Stimulated activated CD4-positive, alpha-beta T cell treated with anti-CD3 and anti-CD28 coated beads, Interleukin-15, amount 100 ng/mL, for 24 hours (primary cell): Measurements from ENCODE around the gene EFNA5.

Experiments
- DNase-seq: peaks from one replicate; pipeline ENCODE4 v3.0.0-alpha.2; 2020

EFNA5 gene

DNA sequence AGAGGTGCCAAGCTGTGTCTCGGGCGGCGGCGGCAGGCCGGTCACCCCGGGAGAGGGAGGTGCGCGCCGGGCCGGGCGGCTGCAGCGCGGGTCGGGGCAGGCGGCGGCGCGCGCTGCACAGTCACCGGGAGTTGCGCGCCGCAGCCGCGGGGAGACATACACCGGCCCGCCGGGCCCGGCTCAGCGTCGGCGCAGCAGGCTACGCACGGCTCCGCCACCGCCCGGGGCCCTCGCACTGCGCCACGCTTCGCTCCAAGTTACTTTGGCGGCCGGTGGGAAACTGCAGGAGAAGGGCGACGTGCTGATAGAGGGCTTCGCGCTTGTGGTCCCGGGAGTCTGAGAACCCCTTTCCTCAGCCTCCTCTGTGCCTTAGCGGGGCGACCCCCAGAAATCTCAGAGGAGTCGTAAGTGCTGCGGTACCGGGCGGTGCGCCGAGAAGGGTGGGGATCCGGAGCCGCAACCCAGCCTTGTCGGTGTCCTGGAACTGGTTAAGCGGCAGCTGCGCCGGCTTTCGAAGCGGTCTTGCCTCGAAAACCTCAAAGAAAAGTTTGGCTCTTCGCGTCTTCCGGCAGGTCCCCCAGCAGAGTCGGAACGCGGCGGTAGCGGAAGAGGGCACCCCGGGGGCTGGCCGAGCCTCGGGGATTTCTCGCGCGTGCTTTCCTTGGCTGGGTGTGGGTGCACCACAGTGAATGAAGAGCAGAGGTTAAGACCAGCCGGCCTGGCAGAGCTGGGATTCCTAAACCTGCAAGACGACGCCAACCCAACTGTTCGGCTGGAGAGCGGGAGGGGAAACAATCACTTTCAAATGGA, at the start of gene EFNA5:
Gene EFNA5, minus strand, starts transcription at position 6 of the 810 bp plus-strand sequence.
- DNase-seq, result peak; percentile 43

DNA sequence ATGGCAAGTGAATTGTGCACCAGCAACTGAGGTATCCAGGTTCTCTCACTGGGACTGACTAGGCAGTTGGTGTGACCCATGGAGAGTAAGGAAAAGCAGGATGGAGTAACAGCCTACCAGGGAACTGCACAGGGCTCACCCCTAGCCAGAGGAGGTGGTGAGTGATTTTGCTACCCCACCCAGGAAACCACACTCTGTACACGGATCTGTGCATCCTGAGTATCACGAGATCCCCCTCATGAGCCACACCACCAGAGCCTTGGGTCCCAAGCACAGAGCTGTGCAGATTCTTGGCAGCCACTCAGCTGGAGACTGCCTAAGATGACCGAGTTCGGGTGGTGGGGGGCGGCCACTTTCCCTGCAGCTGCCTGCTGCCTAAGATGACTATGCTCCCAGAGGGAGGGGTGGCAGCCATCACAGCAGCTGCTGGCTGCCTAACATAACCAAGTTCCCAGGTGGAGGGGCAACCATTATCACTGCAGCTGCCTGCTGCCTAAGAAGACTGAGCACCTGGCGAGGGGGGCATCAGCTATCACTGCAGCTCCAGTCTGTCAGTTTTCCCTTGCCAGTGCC, 48.4 kb upstream of the EFNA5 start:
- DNase-seq, result no peak

DNA sequence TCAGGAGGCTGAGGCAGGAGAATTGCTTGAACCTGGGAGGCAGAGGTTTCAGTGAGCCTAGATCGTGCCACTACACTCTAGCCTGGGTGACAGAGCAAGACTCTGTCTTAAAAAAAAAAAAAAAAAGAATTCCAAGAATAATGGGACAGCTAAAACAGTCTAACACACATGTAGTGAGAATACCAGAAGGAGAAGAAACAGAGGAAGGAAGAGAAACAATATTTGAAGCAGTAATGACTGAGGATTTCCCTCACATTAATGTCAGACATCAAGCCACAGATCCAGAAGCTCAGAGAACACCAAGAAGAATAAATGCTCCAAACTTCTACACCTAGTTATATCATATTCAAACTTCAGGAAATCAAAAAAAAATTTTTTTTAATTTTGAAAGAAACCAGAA, 47.1 kb upstream of the EFNA5 start:
- no peak for DNase-seq

DNA sequence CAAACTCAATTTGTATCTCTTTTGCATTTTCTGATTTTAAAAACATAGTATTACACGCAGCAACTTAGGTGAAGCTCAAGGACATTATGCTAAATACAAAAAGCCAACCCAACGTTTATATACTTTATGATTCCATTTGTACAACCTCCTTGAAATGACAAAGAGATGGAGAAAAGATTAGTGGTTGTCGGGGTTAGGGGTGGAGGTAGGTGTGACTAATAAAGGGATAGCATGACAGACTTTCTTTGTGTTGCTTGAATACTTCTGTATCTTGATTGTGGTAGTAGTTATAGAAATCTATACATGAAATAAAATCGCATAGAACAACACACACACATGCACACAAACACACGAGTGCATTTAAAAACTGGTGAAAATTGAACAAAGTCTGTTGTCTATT, 42.5 kb upstream of the EFNA5 start:
- no peak for DNase-seq

DNA sequence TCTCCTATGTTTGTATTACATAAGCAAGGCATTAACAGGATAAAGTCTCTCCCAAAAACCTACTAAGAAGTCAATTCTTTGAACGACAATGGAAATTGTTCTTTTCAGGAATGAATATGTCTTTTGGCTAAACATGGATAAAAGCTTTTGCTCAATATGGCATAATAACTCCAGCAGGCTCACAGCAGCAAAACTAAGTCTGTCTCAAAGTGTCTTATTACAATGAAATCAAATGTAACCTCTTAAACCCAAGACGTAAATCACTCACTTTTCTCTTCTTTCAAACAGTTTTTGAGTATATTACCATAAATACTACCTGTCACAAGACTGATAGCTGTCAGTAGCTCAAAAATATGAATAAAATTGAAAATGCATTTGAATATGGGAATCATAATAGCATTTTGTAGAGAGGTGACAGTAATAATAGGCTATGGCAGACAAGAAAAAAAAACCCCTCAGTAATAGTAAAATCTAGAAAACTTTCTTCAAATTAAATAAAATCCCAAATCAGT, 41.7 kb upstream of the EFNA5 start:
- no peak for DNase-seq

DNA sequence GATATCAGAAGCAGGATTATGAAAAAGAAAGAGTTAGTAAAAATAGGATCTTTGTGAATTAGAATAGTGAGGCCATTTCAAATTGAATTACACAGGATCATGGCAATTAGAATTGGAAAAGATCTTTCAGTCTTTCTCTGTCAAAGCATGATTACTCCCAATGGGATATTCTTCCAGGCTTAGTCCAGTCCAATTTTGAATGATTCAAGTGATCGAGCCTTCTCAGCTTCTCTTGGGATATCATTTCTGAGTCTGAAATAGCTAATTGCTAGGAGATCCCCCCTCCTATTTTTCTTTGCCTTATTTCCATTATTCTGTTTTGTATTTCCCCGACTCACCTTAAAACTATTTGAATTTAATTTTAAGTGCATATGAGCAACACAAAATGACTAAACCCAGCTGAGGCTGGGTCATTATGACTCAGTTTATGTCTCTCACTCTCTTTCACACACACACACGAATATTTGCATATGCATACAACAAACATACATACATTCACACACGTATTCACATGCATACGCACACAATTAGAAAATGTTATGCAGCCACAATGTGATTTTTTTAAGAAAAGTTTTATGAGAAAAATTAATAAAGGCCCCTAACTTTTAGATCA, 34.8 kb upstream of the EFNA5 start:
- no peak for DNase-seq

DNA sequence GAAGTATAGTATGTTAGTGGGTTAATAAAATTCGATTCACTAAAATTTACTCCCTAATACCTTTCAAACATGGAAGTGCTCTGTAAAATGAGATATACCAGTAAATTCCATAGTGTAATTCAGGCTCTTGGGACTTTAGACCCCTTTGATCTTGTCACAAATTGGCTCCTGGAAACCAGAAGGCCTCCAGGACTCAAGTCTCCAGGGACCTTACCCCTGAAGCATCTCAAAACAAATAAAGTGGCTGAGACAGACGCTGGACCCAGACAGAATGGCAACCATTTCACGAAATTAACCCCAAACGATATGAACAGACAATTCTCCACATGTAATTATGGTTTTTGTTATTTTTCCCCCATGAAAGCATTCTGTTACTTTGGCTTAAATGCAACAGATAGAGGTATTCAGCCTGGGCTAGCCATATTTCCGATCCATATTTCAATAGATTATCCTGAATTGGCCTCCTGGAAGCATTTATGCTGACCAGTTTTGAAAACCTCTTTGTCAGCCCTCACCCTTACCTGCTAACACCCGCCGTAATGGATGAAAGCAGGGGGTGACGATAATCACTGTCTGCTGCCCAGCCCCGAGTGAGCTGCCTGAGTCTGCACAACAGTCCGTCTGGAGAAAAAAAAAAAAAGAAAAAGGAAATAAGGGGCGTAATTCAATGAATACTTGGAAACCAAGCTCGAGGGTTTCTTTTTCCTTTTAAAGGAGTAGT, 34.1 kb upstream of the EFNA5 start:
- DNase-seq, result no peak

DNA sequence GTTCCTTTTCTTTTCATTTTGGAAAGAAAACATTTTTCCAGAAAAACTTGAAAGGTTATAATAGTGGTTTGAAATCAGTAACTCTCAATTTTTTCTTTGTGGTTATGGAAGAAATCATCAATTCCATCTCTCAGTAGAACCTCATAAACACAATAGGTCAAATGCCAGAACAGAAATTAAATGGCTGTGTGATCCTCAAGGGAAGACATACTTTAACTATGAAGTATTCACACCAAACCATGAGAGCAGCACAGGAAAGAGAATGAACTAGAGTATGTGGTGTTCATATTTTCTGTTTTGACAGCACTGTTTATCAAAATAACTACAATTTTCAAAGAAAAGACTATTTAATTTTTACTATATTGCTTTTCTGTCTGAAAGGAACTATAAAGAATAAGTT, 29.7 kb upstream of the EFNA5 start:
- no peak for DNase-seq

DNA sequence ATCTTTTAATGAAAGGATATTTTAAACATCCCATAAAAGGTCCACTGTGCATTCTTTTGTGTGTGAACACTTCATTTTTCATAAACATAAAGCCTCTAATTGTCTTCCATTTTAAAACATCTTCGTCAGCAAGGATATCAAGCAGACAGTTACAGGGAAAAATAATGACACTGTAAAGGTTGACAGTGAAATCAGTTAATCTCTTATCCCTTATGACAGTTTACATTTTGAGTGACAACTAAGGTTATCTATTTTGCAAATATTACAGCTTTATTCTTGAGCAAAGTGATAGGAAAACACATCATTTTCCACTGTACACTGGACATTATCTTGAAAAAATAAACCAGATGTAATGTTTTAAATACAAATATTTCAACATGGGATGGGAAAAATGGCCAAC, 28.7 kb upstream of the EFNA5 start:
- no peak for DNase-seq

DNA sequence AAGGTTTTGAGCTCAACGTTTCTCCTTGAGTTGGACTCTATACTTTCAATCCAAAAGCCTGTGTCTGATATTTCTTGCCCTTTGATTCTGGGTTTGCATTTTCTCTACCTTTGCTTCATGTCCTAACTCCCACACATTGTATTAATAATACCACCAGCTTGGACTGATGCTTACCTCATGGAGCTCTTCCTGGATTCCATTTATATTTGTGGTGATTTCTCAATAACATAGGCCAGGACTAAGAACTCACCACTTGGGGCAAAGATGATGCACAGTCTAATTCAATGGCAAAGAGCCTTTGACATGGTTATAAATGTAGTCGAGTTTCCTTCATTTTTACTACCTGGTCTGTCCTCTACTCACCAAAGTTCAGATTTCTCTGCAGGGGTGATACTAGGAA, 27.5 kb upstream of the EFNA5 start:
- no peak for DNase-seq

DNA sequence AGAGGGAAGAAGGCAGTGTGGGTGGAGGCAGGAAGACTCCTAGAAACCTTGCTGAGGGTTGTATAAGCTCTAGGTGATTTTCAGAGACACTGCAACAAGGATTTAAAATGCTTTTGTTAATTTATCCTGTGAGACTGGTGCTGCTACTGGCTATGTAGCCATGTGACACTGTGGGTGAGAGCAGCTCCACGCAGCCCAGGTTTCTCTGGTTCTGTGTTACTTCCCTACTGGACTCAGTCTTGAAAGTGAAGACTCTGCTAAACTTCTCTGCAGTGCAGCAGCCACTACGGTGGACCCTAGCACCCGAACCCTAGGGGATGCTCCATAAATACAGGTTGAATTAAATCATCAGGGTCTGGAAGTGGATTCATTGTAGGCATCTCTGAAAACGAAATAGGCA, 25.8 kb upstream of the EFNA5 start:
- DNase-seq, result no peak

DNA sequence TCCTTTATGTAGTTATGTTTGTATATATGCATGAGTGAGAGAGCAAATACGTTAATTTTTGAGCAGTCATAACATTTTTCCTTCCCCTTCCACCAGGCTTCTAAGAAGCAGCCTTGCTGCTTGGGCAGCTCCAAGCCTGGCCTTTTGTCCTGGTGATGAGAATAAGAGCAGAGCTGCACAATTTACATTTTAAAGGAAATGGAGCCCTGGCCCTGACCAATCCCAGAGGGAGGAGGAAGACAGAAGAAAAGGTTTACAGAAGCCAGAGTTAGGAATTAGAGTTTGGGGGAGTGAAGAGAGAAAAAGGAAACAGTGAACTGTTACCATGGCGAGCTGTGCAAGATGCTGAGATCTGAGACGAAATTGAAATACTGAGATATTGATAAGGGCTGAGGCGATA, 25.3 kb upstream of the EFNA5 start:
- no peak for DNase-seq

DNA sequence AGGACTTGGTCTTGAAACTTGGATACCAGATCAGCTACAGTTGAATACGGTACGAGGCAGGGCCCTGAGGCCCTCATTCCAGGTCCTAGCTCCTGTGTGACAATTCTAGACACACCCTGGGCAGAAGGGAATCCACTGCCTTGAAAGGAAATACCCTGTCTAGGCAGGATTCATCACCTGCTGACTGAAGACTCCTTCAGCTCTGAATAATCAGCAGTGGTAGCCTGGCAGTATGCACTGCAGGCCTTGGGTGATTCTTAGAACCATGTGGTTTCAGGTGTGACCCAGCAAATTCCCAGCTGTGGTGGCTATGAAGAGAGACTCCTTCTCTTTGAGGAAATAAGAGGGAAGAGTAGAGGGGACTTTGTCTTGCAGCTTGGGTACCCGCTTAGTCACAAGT, 17.2 kb upstream of the EFNA5 start:
- DNase-seq, result no peak

DNA sequence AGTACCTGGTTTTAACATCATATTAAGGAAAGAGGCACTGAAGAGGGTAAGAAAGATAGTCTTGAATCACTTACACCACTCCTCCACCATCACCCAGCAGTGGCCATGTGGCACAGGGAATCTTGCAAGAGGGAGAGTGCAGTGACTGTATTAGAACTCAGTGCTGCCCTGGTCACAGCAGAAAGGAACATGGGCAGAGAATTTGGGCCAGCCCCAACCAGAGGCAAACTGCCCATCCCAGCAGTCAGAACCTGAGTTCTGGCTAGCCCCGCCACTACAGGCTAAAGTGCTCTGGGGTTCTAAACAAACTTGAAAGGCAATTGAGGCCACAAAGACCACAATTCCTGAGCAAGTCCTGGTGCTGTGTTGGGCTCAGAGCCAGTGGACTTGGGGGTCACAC, 16.7 kb upstream of the EFNA5 start:
- no peak for DNase-seq

DNA sequence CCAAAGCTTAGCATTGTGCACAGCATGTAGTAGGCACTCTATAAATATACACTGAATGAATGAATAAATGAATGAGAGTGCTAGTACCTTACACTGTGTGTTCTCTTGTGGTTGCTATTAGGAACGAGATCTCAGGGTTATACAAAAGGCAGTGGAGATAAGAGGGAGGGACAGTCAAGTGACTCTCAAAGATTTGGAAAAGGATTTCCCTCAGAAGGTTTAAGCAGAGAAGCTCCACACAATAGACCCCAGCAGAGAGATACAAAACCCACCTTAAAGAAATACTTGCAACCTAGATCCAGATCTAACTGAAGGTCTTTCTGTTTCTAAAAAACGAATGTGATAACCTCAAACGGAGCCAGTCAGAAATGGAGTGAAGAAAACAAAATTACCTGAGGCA, 11.8 kb upstream of the EFNA5 start:
- DNase-seq, result no peak

DNA sequence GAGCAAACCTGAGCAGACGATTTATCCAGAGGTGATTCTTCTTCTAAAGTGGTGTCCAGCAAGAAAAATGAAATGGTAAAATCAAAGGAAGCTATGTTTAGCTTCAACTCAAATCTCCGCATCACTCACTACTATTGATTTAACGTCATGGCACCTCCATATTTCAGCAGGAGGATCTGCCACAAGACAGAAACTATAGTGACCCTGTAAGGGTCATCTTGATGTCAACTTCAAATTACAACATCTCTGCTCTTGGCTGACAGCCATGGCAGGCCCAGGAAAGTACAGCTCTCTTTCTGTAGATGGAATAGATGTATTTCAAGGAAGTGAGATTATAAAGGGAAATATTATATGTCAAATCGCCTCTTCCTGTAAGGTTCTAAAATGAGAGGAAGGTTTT, 10.1 kb upstream of the EFNA5 start:
- DNase-seq, result no peak

DNA sequence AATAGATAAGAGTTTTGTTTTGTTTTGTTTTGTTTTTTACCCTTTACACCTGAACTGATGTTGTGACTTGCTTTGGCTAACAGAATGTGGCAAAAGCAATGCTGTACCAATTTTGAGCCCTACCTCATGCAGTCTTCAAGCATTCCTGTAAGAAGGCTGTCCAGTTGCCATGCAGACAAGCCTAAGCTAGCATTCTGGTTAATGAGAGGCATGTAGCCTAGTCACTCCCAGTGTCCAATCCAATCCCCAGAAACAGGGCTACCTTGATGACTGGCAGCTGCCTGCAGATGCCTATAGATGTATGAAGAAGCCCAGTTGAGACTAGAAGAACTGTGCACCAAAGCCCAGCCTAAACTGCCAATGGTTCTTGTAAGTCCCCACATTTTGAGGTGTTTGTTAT, 9.4 kb upstream of the EFNA5 start:
- DNase-seq, result no peak

DNA sequence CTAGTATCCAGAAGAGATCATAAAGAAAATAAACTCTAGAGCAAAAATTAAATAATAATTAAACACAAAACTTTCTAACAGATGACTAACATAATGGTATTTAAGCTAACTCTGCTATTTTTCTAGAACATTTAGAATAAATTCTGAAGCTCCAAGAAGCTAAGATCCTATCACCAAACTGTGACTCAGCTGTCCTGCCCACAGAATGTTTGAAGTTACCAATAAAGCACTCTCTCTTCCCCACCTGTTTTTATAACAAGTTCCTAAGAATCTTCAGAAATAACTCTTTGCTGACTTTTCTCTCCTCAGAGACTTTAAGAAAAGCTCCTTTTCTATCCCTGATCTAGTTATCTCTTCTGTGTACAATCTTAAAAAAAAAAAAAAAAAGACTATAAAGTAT, 6.0 kb upstream of the EFNA5 start:
- no peak for DNase-seq

DNA sequence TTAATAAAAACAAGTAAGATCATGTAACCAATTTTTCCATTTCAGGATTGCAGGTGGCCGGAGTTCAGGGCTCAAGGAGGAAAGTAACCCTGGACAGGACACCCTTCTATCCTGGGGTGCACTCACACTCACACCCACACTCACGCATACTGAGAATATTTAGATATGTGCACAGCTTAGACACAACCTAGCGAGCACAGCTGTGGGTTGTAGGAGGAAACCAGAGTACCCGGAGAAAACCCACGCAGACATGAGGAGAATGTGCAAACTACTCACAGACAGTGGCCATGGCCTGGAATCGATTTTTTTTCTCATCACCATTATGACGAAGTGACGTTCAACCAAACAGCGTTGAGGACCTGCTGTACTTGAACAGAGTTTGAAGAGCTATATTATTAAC, 4.5 kb upstream of the EFNA5 start:
- no peak for DNase-seq

DNA sequence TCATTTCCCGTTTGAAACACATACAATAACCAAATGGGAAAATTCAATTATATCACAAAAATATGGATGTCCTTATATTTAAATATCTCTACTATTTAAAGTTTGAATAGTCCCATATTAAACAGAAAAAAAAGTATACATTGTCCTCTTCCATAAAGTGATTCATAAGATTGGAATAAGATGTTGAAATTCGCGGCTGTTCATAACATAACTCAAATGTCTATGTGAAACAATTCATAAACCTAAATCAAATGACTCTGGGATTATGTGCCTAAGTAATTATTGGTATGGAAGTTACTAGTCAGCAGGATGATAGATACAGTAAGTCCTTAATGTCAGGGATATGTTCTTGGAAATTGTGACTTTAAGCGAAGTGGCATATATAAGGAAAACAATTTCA, 3.9 kb upstream of the EFNA5 start:
- no peak for DNase-seq

DNA sequence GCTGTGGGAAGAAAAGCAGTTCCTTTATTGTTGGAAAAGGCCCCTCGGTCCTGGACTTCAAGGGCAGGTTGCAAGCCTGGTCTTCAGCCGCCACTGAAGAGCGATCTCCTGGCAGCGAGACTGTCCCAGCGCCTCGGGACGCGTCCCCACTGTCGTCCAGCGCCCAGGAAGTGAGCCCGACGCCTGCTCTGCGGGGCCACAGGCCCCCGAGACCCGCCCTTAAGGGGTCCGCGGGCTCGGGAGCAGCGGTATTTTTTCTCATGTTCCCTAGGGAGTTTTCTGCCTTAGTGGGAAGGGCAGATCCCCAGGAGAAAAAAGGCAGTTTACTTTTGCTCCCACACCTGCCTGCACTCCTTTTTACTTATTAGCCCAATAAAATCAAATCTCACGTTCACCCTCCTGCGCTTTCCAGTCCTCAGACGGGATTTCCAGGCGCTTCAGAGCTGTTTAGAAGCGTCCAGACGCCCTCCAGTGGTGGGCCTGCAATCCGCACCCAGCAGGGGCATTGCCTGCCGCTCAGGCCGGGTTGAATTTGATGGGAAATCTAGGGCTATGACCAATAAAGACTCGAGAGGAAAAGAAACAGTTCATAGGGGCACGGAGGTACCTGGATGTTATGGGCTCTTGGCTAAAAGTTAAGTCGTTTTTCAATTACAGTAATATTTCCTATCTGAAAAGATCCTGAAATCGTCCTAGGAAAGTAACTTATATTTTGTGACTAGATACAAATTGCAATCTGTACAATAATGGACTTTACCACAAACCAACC, 2.8 kb upstream of the EFNA5 start:
- peak; percentile 88 for DNase-seq

DNA sequence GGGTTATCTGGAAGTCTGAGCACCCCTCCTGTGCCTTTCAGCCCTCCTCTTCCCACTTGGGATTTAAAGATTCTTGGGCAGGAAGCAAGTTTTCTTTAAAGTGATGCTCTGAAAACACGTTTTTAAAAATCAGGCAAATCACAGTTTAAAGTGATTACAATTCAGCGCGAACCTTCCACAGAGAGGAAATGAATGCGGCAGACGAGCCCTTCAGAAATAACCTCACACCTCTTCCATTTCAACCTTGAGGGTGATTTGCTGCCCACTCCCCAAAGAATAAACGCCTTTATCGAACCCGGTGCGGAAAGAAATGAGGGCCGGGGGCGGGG, 2.3 kb upstream of the EFNA5 start:
- DNase-seq, result no peak
